Right lobe of liver (tissue), 6 donors: Measurements from ENCODE around the gene PGBD1. TPM values are rescaled to one million over a fixed set of nuclear protein-coding genes. Genes with fewer than 3 reads are reported as not detected.
A peak's percentile ranks its signal among the peaks of the same experiment; 100 is the strongest.

Source experiments
- ATAC-seq, 4 donors: fragments of 200-7000 bp; cut with Tn5 transposase; one replicate each; pipeline ENCODE4 v1.9.1; 2020; ENCODE audit warnings: mild to moderate bottlenecking in 4 of 4, moderate library complexity in 4 of 4
- DNase-seq, 3 donors: peaks; one replicate each; pipeline ENCODE4 v3.0.0-alpha.2; 2020
- H3K27ac ChIP-seq, 3 donors: fragments of 200-600 bp; one replicate each; pipeline ENCODE4 v1.8.0; 2022
- H3K27me3 ChIP-seq, 2 donors: fragments of 200-600 bp; one replicate each; pipeline ENCODE4 v1.8.0; 2022
- H3K36me3 ChIP-seq, 4 donors: fragments of 200-600 bp; sonication (generic) in 1 of 4; one replicate each; pipeline versions ENCODE4 v1.5.1 to v1.8.0; 2017 to 2022; ENCODE audit warnings: control low read depth in 1 of 4
- H3K4me1 ChIP-seq, 4 donors: fragments of 200-600 bp; sonication (generic) in 1 of 4; one replicate each; pipeline versions ENCODE4 v1.5.1 to v1.8.0; 2017 to 2022; ENCODE audit warnings: control low read depth in 1 of 4
- H3K4me3 ChIP-seq, 3 donors: fragments of 200-600 bp; one replicate each; pipeline ENCODE4 v1.8.0; 2022
- H3K9me3 ChIP-seq, 4 donors: fragments of 200-600 bp; sonication (generic) in 1 of 4; one replicate each; pipeline versions ENCODE4 v1.5.1 to v1.8.0; 2017 to 2022; ENCODE audit warnings: control low read depth in 1 of 4
- CTCF ChIP-seq, 4 donors: fragments of 200-600 bp in 3 of 4; fragments of 450-650 bp in 1 of 4; IDR thresholded peaks; one replicate each; pipeline versions ENCODE4 v1.5.1 to v1.8.0; 2016 to 2022; ENCODE audit warnings: antibody characterized with exemption in 4 of 4, mild to moderate bottlenecking in 2 of 4
- POLR2A ChIP-seq: fragments of 450-650 bp; IDR thresholded peaks from one replicate; pipeline ENCODE4 v1.6.1; 2017; ENCODE audit warnings: antibody characterized with exemption, mild to moderate bottlenecking
- WGBS: methylation state at CpG from one replicate; pipeline ENCODE4 v1.1.6; 2018; ENCODE audit warnings: low coverage, low lambda C conversion rate; ENCODE audit not compliant: insufficient coverage; ENCODE audit errors: missing lambda C conversion rate; 5-methylcytosine and 5-hydroxymethylcytosine counted together
- intact Hi-C, 2 donors: fragments of 100-400 bp; cut with DNase I; formaldehyde crosslinking; loops; one replicate each; pipeline versions ENCODE4 v1.11.2 to v1.14.1; 2022
- total RNA-seq, 6 experiments: library from RNA; depleted of rRNA in 2 of 6; stranded (reverse); fragments of >200 nt in 2 of 6; fragmentation: NEBNext Ultra II Directional in 3 of 6; extraction: Animal tissue kit (Norgen Biotek cat#: 25700) in 3 of 6; gene quantifications; one replicate each; pipeline versions ENCODE4 v1.1.0 to v1.2.4, GENCODE V29; 2016 to 2023
- donor health status: DM: no; HTN: yes; CAD: no.
- donor health status: DM: no; HTN: no; CAD: no.
- donor health status: DM: no; HTN: no; CAD: no.
- donor health status: DM: no; HTN: yes; CAD: no.
- donor health status: DM: no; HTN: yes; CAD: no.

The PGBD1 gene
- total RNA-seq, 6 experiments from 2014 or later, result 1.1 to 2.0 (median 1.3) TPM

GRCh38 chr6:28250747-28251146 lies 30.6 kb upstream of the PGBD1 start:
- intact Hi-C loops, result no loop called here
- peak overlapping the region in 2 of 3 donors; percentile 59 to 95 for H3K4me3 ChIP-seq
- DNase-seq (no peak), ATAC-seq (no peak)
- H3K4me1 ChIP-seq, result peaks cover 0 to 9% (median 2%) of the 10 kb centered on the region in 4 donors
- 80% methylated on average over 2 of the region's 2 CpGs for WGBS
- H3K36me3 ChIP-seq, result peaks cover 0 to 28% (median 0%) of the 10 kb centered on the region in 4 donors
- no peaks in the 10 kb centered on the region for H3K27me3 ChIP-seq
- no peaks in the 10 kb centered on the region for H3K9me3 ChIP-seq
- no peak overlapping the region for H3K27ac ChIP-seq
- TF ChIP-seq POLR2A (no peak), CTCF (IDR thresholded peaks at IDR 0.05) (no peak)

GRCh38 chr6:28251661-28252008 lies 29.7 kb upstream of the PGBD1 start:
- Histone ChIP-seq H3K4me1 (peaks cover 0 to 9% (median 2%) of the 10 kb centered on the region in 4 donors), H3K27me3 (no peaks in the 10 kb centered on the region), H3K4me3 (peak overlapping the region; percentile 59 to 95 (median 89)), H3K9me3 (no peaks in the 10 kb centered on the region), H3K27ac (peak overlapping the region in 1 of 3 donors; percentile 24), H3K36me3 (peaks cover 0 to 20% (median 0%) of the 10 kb centered on the region in 4 donors)
- TF ChIP-seq POLR2A, result no peak
- TF ChIP-seq CTCF (IDR thresholded peaks at IDR 0.05), result no peak
- 0% methylated on average over 9 of the region's 25 CpGs for WGBS
- ATAC-seq (peak; percentile 51 to 57 (median 52)), DNase-seq (peak in 2 of 3 donors; percentile 32 to 58)
- intact Hi-C loops, result no loop called here

GRCh38 chr6:28252009-28252975 lies 29.1 kb upstream of the PGBD1 start, which contains the start of gene ZKSCAN4:
Gene ZKSCAN4 (minus strand): TSS chr6:28252269. CDS start chr6:28251980, 289 bp downstream.
- Histone ChIP-seq H3K27me3 (no peaks in the 10 kb centered on the region), H3K4me3 (peak within 1 kb of the TSS; percentile 59 to 95 (median 89)), H3K27ac (peak within 1 kb of the TSS in 1 of 3 donors; percentile 24), H3K36me3 (peaks cover 0 to 13% (median 0%) of the 10 kb centered on the region in 4 donors), H3K9me3 (no peaks in the 10 kb centered on the region), H3K4me1 (peaks cover 0 to 9% (median 2%) of the 10 kb centered on the region in 4 donors)
- peak; percentile 60 to 84 (median 71) for DNase-seq
- 11% methylated on average over 14 of the region's 14 CpGs for WGBS
- TF ChIP-seq CTCF (IDR thresholded peaks at IDR 0.05) (no peak), POLR2A (no peak)
- ATAC-seq, result peak; percentile 92 to 99 (median 96)
- intact Hi-C loops, result no loop called here

GRCh38 chr6:28254121-28254519 lies 27.3 kb upstream of the PGBD1 start:
- Histone ChIP-seq H3K9me3 (no peaks in the 10 kb centered on the region), H3K27ac (no peak overlapping the region), H3K4me1 (peaks cover 0 to 9% (median 2%) of the 10 kb centered on the region in 4 donors), H3K27me3 (no peaks in the 10 kb centered on the region), H3K4me3 (no peak overlapping the region), H3K36me3 (peaks cover 0 to 1% (median 0%) of the 10 kb centered on the region in 4 donors)
- TF ChIP-seq POLR2A, result no peak
- TF ChIP-seq CTCF (IDR thresholded peaks at IDR 0.05), result no peak
- DNase-seq, result no peak
- intact Hi-C loops, result no loop called here
- WGBS, result 60% methylated on average over 1 of the region's 1 CpG
- no peak for ATAC-seq
